AG04449 (cell line): ENCODE measurements around the gene MAST2.
"Not testable (repeated sequence)": the region's sequence is repeated elsewhere in the genome, so short reads cannot be mapped to it uniquely, and the experiment has no call there.

ENCODE experiments used
- CTCF ChIA-PET: fragments of 350-600 bp; formaldehyde crosslinking; extraction: SDS; loops from one replicate; lab custom pipeline; 2021; ENCODE audit warnings: antibody characterized with exemption; lab: Yijun Ruan, JAX
- POLR2A ChIA-PET: fragments of 400-600, 350-600 bp; formaldehyde crosslinking; extraction: SDS; loops from one replicate; lab custom pipeline; 2020; ENCODE audit warnings: antibody characterized with exemption, inconsistent platforms; lab: Yijun Ruan, JAX
- DNase-seq: peaks from one replicate; pipeline ENCODE4 v3.0.0-alpha.2; 2010; ENCODE audit warnings: low read depth, low spot score
- H3K4me3 ChIP-seq: 2 replicates; pipeline ENCODE4 v1.5.1; 2011; ENCODE audit warnings: low read depth, mild to moderate bottlenecking, control low read depth, low read length
- TF ChIP-seq, protein P1 (sequence below): IDR thresholded peaks from one replicate; pipeline ENCODE4 v1.5.1; 2011; ENCODE audit warnings: mild to moderate bottlenecking, moderate library complexity, low read length, control low read depth, inconsistent platforms; ENCODE audit not compliant: insufficient read depth; ENCODE audit errors: missing control alignments

MAST2 gene

DNA sequence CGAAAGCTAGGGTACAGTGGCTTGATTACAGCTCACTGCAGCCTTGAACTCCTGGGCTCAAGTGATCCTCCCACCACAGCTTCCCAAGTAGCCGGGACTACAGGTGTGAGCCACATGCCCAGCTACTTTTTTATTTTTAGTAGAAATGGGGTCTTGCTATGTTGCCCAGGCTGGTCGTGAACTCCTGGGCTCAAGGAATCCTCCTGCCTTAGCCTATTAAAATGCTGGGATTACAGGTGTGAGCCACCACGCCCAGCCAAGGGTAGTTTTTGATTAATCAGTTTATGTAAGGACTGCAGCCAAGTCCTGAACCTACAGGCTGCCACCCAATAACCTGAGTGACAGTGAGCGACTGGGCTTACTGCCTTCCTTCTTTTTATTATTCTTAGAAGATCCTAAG, 240.7 kb downstream of the MAST2 start:
- ChIA-PET POLR2A (no interaction called here), CTCF (interaction anchor here (1.0 to 22.5 kb wide), 3 partner anchors 10 to 180 kb away, joined by 4 to 631 read pairs (median 218); partner anchors contain the start of genes P3R3URF and TSPAN1)
- no peak overlapping the region for H3K4me3 ChIP-seq
- TF ChIP-seq, protein P1, sequence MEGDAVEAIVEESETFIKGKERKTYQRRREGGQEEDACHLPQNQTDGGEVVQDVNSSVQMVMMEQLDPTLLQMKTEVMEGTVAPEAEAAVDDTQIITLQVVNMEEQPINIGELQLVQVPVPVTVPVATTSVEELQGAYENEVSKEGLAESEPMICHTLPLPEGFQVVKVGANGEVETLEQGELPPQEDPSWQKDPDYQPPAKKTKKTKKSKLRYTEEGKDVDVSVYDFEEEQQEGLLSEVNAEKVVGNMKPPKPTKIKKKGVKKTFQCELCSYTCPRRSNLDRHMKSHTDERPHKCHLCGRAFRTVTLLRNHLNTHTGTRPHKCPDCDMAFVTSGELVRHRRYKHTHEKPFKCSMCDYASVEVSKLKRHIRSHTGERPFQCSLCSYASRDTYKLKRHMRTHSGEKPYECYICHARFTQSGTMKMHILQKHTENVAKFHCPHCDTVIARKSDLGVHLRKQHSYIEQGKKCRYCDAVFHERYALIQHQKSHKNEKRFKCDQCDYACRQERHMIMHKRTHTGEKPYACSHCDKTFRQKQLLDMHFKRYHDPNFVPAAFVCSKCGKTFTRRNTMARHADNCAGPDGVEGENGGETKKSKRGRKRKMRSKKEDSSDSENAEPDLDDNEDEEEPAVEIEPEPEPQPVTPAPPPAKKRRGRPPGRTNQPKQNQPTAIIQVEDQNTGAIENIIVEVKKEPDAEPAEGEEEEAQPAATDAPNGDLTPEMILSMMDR = no peak
- no peak for DNase-seq

DNA sequence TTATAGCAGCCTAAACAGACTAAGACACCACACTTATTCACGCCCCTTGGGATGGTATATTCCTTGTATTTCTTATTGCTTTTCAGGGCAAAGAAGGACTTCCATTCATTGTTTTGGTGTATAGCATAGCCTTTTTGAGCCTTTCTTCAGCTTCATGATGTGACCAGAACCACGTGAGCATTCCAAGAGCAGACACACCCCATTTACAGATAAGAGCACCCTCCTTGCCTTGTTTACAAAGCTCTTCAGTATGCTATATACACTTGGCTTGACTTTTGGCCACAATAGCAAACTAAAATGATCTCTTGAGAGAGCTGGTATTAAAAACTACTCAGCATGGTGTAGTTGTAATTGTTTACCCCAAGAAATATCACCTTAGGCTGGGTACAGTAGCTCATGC, 250.3 kb downstream of the MAST2 start:
- H3K4me3 ChIP-seq = no peak overlapping the region
- DNase-seq = no peak
- TF ChIP-seq, protein P1 = no peak
- ChIA-PET CTCF (interaction anchor here (1.1 to 1.4 kb wide), 2 partner anchors 10 to 127 kb away, joined by 4 read pairs; no protein-coding TSS in a partner anchor), POLR2A (no interaction called here)

DNA sequence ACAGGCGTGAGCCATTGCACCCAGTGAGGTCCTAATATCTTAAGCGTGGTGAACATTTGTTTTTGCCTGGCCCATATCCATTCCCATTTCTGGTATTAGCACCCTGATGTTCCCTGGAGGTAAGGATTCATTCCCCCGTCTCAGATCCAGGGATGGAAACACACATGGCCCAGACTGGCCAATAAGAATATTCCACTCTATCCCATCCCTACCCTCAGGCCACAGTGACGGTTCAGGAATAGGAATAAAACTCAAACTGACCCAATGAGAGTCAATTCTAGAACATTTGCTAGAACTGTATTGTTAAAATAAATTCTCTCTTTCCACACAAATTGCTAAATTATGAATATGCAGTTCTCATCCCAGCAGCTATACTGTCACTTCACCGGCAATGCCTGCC, 252.9 kb downstream of the MAST2 start:
- CTCF ChIA-PET = no interaction called here
- no peak overlapping the region for H3K4me3 ChIP-seq
- POLR2A ChIA-PET = no interaction called here
- DNase-seq = no peak
- TF ChIP-seq, protein P1 = no peak

DNA sequence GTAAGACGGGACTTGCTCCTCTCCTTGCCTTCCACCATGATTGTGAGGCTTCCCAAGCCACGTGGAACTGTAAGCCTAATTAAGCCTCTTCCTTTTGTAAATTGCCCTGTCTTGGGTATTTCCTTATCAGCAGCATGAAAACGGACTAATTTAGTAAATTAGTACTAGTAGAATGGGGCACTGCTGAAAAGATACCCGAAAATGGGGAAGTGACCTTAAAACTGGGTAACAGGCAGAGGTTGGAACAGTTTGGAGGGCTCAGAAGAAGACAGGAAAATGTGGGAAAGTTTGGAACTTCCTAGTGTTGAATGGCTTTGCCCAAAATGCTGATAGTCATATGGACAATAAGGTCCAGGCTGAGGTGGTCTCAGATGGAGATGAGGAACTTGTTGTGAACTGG, 253.8 kb downstream of the MAST2 start:
- POLR2A ChIA-PET = not testable (repeated sequence)
- CTCF ChIA-PET = interaction anchor here (1.1 kb wide), 1 partner anchor 60 kb away, joined by 3 read pairs; no protein-coding TSS in a partner anchor

DNA sequence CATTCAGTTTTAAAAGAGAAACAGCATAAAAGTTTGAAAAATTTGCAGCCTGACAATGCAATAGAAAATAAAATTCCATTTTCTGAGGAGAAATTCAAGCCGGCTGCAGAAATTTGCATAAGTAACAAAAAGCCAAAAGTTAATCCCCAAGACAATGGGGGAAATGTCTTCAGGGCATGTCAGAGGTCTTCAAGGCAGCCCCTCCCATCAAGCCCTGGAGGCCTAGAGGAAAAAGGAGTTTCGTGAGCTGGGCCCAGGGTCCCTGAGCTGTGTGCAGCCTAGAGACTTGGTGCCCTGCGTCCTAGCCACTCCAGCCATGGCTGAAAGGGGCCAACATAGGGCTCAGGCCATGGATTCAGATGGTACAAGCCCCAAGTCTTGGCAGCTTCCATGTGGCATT, 254.4 kb downstream of the MAST2 start:
- ChIA-PET POLR2A (no interaction called here), CTCF (interaction anchor here (1.1 kb wide), 1 partner anchor 60 kb away, joined by 3 read pairs; no protein-coding TSS in a partner anchor)
- no peak for DNase-seq

More for the DNA sequence above, 253.8 kb downstream of the MAST2 start:
- not testable (repeated sequence) for H3K4me3 ChIP-seq, DNase-seq

DNA sequence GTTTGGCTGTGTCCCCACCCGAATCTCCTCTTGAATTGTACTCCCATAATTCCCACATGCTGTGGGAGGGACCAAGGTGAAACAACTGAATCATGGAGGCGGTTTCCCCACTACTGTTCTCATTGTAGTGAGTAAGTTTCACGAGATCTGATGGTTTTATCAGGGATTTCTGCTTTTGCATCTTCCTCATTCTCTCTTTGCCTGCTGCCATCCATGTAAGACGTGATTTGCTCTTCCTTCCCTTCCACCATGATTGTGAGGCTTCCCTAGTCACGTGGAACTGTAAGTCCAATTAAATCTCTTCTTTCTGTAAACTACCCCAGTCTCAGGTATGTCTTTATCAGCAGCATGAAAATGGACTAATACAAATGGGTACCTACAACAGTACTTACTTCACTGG, 255.5 kb downstream of the MAST2 start:
- TF ChIP-seq, protein P1 = no peak
- ChIA-PET CTCF (interaction anchor here (2.1 kb wide), 1 partner anchor 23 kb away, joined by 9 read pairs; no protein-coding TSS in a partner anchor), POLR2A (no interaction called here)
- H3K4me3 ChIP-seq = no peak overlapping the region
- DNase-seq = no peak

More for the DNA sequence above, 254.4 kb downstream of the MAST2 start:
- no peak overlapping the region for H3K4me3 ChIP-seq
- TF ChIP-seq, protein P1 = no peak

DNA sequence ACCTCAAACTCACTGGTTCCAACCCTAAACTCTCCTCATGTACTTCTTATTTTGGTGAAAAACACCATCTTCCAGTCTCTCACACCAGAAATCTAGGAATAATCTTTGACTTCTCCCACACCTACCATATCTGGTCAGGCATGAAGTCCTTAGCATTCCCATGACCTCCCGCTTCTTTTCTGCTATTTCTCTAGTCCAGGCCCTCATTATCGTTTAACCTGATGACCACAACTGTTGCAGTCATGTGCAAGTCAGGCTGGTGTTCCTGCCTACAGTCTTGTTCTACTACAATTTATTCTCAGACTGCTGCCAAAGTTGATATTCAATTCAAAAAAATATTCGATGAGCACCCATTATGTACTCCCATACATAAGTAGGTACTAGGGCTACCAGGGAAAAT, 257.7 kb downstream of the MAST2 start:
- TF ChIP-seq, protein P1 = no peak
- CTCF ChIA-PET = interaction anchor here (1.1 to 1.5 kb wide), 4 partner anchors 22 to 163 kb away, joined by 3 to 5 read pairs (median 4); no protein-coding TSS in a partner anchor
- POLR2A ChIA-PET = no interaction called here
- no peak for DNase-seq
- H3K4me3 ChIP-seq = no peak overlapping the region
